Peyer's patch (tissue), 4 donors: ENCODE measurements around the gene SIRT6. TPM values are rescaled to one million over a fixed set of nuclear protein-coding genes. Genes with fewer than 3 reads are reported as not detected.

Experiments
- DNase-seq, 3 donors: peaks; one replicate each; pipeline ENCODE4 v3.0.0-alpha.2; 2017 to 2019
- H3K27ac ChIP-seq, 4 donors: fragments of 200-600 bp; sonication (generic); one replicate each; pipeline ENCODE4 v1.5.1; 2016 to 2019
- H3K27me3 ChIP-seq, 2 donors: fragments of 200-600 bp; sonication (generic); one replicate each; pipeline ENCODE4 v1.5.1; 2019
- H3K36me3 ChIP-seq, 3 donors: fragments of 200-600 bp; sonication (generic); one replicate each; pipeline ENCODE4 v1.5.1; 2016 to 2019
- H3K4me1 ChIP-seq, 4 donors: fragments of 200-600 bp; sonication (generic); one replicate each; pipeline ENCODE4 v1.5.1; 2016 to 2019
- H3K4me3 ChIP-seq, 4 donors: fragments of 200-600 bp; sonication (generic); 1 replicate in 3 of 4; 2 replicates in 1 of 4; pipeline ENCODE4 v1.5.1; 2016 to 2019; ENCODE audit warnings: mild to moderate bottlenecking in 1 of 4
- H3K9me3 ChIP-seq, 4 donors: fragments of 200-600 bp; sonication (generic); one replicate each; pipeline ENCODE4 v1.5.1; 2016 to 2019; ENCODE audit warnings: mild to moderate bottlenecking in 1 of 4
- CTCF ChIP-seq, 6 experiments: fragments of 450-650 bp in 4 of 6; fragments of 200-600 bp in 2 of 6; sonication (generic) in 1 of 6; IDR thresholded peaks; one replicate each; pipeline ENCODE4 v1.5.1; 2017 to 2019; ENCODE audit warnings: antibody characterized with exemption in 6 of 6, mild to moderate bottlenecking in 3 of 6, moderate library complexity in 1 of 6
- POLR2A ChIP-seq, 2 donors: fragments of 450-650 bp; IDR thresholded peaks; one replicate each; pipeline ENCODE4 v1.5.1; 2017; ENCODE audit warnings: antibody characterized with exemption in 2 of 2, mild to moderate bottlenecking in 2 of 2, moderate library complexity in 2 of 2
- total RNA-seq, 4 donors: library from RNA; depleted of rRNA; stranded (reverse); fragments of >200 nt; gene quantifications; one replicate each; pipeline ENCODE4 v1.1.0, GENCODE V29; 2016

The SIRT6 gene
- total RNA-seq, 4 donors from 2014 or later = 55.3 to 115 (median 84.9) TPM

GRCh38 chr19:4187313-4188122 is 5.2 kb upstream of the SIRT6 start:
- Histone ChIP-seq H3K4me1 (peaks cover 0 to 7% (median 0%) of the 10 kb centered on the region in 4 donors), H3K27ac (no peak overlapping the region), H3K4me3 (no peak overlapping the region), H3K36me3 (no peaks in the 10 kb centered on the region), H3K9me3 (no peaks in the 10 kb centered on the region), H3K27me3 (no peaks in the 10 kb centered on the region)
- no peak for DNase-seq
- TF ChIP-seq CTCF (IDR thresholded peaks at IDR 0.05) = no peak
- no peak for TF ChIP-seq POLR2A (IDR thresholded peaks at IDR 0.05)

GRCh38 chr19:4186087-4186993 is 4.0 kb upstream of the SIRT6 start:
- H3K4me3 ChIP-seq = no peak overlapping the region
- DNase-seq = peak; percentile 65 to 90 (median 84)
- H3K27ac ChIP-seq = peak overlapping the region in 1 of 4 donors; percentile 19
- peaks cover 0 to 12% (median 3%) of the 10 kb centered on the region in 4 donors for H3K4me1 ChIP-seq
- H3K9me3 ChIP-seq = no peaks in the 10 kb centered on the region
- H3K36me3 ChIP-seq = no peaks in the 10 kb centered on the region
- no peaks in the 10 kb centered on the region for H3K27me3 ChIP-seq
- TF ChIP-seq POLR2A (IDR thresholded peaks at IDR 0.05) (no peak), CTCF (IDR thresholded peaks at IDR 0.05) (peak; percentile 28 to 82 (median 73))

- no peak for DNase-seq
- H3K9me3 ChIP-seq = no peaks in the 10 kb centered on the region
- no peaks in the 10 kb centered on the region for H3K27me3 ChIP-seq
- H3K4me3 ChIP-seq = no peak overlapping the region
- H3K4me1 ChIP-seq = peaks cover 2 to 20% (median 7%) of the 10 kb centered on the region in 4 donors
- peaks cover 0 to under 1% (median 0%) of the 10 kb centered on the region in 3 donors for H3K36me3 ChIP-seq
- no peak overlapping the region for H3K27ac ChIP-seq
- TF ChIP-seq CTCF (IDR thresholded peaks at IDR 0.05) (no peak), POLR2A (IDR thresholded peaks at IDR 0.05) (no peak)
Observed at GRCh38 chr19:4185413-4186086, 3.2 kb upstream of the SIRT6 start.

- Histone ChIP-seq H3K9me3 (no peaks in the 10 kb centered on the region), H3K27ac (no peak overlapping the region), H3K27me3 (no peaks in the 10 kb centered on the region), H3K36me3 (peaks cover 0 to 6% (median 0%) of the 10 kb centered on the region in 3 donors), H3K4me1 (peaks cover 5 to 24% (median 10%) of the 10 kb centered on the region in 4 donors), H3K4me3 (no peak overlapping the region)
- DNase-seq = no peak
- no peak for TF ChIP-seq POLR2A (IDR thresholded peaks at IDR 0.05)
- TF ChIP-seq CTCF (IDR thresholded peaks at IDR 0.05) = no peak
Observed at GRCh38 chr19:4184718-4185352, 2.5 kb upstream of the SIRT6 start.
